Ishikawa (cell line): ENCODE data around the gene MED13L.

Source experiments
- CEBPB ChIP-seq: IDR thresholded peaks from 2 replicates; pipeline ENCODE4 v1.6.1; 2012
- CREB1 ChIP-seq: IDR thresholded peaks from 2 replicates; pipeline ENCODE4 v1.6.1; 2012; ENCODE audit warnings: low read depth
- EGR1 ChIP-seq: IDR thresholded peaks from 2 replicates; pipeline ENCODE4 v1.6.1; 2012
- EP300 ChIP-seq: IDR thresholded peaks from 2 replicates; pipeline ENCODE4 v1.6.1; 2012; ENCODE audit warnings: borderline replicate concordance
- FOXM1 ChIP-seq: IDR thresholded peaks from 2 replicates; pipeline ENCODE4 v1.6.1; 2012; ENCODE audit warnings: low read depth, borderline replicate concordance
- NFIC ChIP-seq: IDR thresholded peaks from 2 replicates; pipeline ENCODE4 v1.6.1; 2012
- RAD21 ChIP-seq: IDR thresholded peaks from 2 replicates; pipeline ENCODE4 v1.6.1; 2012; ENCODE audit warnings: low read depth
- TAF1 ChIP-seq: IDR thresholded peaks from 2 replicates; pipeline ENCODE4 v1.6.1; 2012; ENCODE audit warnings: low read depth, mild to moderate bottlenecking
- TCF12 ChIP-seq: IDR thresholded peaks from 2 replicates; pipeline ENCODE4 v1.6.1; 2012; ENCODE audit warnings: low read depth
- TEAD4 ChIP-seq: IDR thresholded peaks from 2 replicates; pipeline ENCODE4 v1.6.1; 2012
- YY1 ChIP-seq: IDR thresholded peaks from 2 replicates; pipeline ENCODE4 v1.6.1; 2012; ENCODE audit warnings: low read depth
- TF ChIP-seq, protein P1 (sequence below): IDR thresholded peaks from 2 replicates; pipeline ENCODE4 v1.6.1; 2012
- TF ChIP-seq, protein P2 (sequence below): IDR thresholded peaks from 2 replicates; pipeline ENCODE4 v1.6.1; 2012; ENCODE audit warnings: low read depth, mild to moderate bottlenecking
- TF ChIP-seq, protein P3 (sequence below): IDR thresholded peaks from 2 replicates; pipeline ENCODE4 v1.6.1; 2012

DNA sequence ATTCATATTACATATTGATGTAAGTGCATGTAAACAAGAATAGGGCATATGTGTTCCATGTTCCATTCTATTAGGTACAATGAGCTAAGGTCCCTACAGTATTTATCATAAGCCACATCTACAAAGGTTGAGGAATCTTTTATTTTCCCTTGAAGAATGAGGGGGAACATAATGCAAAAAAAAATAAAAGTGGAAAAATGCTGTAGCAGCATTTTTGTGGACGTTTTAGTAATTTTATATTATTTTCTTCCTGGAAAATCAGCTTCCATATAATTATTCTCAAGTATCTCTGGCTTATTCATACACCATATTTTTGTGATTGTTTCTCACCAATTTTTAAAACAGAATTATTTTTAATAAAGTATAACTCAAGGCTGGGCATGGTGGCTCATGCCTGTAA, 148.7 kb downstream of the MED13L start:
- no peak for TF ChIP-seq EP300
- TF ChIP-seq, protein P1, sequence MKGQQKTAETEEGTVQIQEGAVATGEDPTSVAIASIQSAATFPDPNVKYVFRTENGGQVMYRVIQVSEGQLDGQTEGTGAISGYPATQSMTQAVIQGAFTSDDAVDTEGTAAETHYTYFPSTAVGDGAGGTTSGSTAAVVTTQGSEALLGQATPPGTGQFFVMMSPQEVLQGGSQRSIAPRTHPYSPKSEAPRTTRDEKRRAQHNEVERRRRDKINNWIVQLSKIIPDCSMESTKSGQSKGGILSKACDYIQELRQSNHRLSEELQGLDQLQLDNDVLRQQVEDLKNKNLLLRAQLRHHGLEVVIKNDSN: no peak
- TF ChIP-seq FOXM1: no peak
- TF ChIP-seq, protein P2, sequence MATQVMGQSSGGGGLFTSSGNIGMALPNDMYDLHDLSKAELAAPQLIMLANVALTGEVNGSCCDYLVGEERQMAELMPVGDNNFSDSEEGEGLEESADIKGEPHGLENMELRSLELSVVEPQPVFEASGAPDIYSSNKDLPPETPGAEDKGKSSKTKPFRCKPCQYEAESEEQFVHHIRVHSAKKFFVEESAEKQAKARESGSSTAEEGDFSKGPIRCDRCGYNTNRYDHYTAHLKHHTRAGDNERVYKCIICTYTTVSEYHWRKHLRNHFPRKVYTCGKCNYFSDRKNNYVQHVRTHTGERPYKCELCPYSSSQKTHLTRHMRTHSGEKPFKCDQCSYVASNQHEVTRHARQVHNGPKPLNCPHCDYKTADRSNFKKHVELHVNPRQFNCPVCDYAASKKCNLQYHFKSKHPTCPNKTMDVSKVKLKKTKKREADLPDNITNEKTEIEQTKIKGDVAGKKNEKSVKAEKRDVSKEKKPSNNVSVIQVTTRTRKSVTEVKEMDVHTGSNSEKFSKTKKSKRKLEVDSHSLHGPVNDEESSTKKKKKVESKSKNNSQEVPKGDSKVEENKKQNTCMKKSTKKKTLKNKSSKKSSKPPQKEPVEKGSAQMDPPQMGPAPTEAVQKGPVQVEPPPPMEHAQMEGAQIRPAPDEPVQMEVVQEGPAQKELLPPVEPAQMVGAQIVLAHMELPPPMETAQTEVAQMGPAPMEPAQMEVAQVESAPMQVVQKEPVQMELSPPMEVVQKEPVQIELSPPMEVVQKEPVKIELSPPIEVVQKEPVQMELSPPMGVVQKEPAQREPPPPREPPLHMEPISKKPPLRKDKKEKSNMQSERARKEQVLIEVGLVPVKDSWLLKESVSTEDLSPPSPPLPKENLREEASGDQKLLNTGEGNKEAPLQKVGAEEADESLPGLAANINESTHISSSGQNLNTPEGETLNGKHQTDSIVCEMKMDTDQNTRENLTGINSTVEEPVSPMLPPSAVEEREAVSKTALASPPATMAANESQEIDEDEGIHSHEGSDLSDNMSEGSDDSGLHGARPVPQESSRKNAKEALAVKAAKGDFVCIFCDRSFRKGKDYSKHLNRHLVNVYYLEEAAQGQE: no peak
- TF ChIP-seq EGR1: no peak
- TF ChIP-seq CEBPB: no peak
- TF ChIP-seq YY1: no peak
- no peak for TF ChIP-seq TAF1
- TF ChIP-seq, protein P3, sequence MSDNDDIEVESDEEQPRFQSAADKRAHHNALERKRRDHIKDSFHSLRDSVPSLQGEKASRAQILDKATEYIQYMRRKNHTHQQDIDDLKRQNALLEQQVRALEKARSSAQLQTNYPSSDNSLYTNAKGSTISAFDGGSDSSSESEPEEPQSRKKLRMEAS: no peak
- no peak for TF ChIP-seq RAD21
- TF ChIP-seq NFIC: no peak
- TF ChIP-seq TEAD4: no peak
- TF ChIP-seq TCF12: no peak
- TF ChIP-seq CREB1: no peak
